HG02623 (cell line): Measurements from ENCODE around the gene TTC28.

ENCODE experiments used
- ATAC-seq: cut with Tn5 transposase; IDR thresholded peaks from one replicate; pipeline ENCODE4 v1.9.1; 2021; ENCODE audit warnings: moderate library complexity; ENCODE audit not compliant: unreplicated experiment

The TTC28 gene

DNA sequence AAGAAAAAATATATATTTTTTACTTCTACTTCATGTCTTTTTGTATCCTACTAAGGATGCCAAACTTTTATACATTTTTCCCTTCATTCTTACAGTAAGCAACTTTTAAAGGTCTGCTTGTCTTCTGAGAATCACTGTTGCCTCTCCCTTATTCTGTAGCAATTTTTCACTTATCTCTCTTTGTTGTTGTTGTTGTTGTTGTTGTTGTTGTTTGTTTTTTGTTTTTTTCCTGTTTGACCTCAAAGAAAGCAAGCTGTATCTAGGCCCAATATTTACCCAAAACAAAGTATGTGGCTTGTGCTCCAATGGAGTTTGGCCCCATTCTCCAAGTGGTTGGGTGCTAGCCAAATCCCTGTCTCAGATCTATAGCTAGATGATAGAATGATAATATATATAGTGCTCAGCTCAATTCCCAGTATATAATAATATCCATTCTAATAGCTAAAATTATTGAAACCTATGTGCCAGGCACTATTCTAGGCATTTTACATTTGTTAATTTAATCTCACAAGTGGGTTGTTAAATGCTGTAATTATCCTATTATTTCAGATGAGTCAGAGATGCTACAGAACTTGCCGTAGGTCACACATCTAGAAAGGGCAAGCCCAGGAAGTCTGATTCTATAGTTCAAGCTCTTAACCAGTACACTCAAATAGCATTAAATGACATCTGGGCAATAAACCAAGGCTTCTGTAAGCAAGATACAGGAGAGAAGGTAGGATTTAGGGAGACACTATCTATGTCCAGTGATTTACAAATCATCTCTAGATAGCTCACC, 555.5 kb downstream of the TTC28 start:
- ATAC-seq = no peak

DNA sequence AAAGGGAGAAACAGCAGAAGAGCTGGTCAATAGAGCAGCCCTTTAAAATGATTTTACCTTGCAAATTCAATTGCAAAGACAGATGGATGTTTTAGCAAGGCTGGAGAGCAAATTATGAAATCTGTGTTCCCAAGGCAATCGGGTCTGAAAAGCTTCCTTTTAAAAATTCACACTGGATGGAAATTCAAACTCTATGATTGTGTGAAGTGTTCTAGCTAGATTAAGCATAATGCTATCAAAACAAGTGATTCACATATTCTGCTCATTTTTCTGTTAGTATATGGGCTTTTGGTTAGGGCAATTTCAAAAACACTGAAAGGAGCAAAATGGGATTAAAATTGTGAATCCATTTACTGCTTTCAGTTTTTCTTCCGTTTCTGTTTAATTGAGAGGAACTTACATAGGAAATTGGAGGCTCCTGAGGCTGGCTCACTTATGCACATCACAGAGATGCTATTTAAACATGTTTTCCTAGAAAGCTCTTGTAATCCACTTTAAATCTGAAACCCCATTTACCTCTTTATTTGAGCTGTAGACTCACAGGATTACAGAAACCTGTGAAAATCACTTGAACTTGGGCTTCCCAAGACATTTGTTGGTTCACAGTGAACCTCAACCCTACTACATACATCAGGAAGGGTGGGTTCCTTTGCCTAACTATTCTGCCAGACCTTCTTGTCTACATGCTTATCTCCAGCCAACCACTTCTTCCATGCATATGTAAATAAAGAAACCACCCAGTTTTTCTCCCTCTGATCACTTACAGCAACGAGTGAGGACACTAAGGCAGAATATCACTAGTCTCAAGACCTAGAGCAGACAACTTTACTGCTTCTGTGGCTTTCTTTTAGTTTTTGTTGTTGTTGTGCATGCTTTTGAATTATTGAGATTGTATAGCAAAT, 558.7 kb downstream of the TTC28 start:
- ATAC-seq = no peak

DNA sequence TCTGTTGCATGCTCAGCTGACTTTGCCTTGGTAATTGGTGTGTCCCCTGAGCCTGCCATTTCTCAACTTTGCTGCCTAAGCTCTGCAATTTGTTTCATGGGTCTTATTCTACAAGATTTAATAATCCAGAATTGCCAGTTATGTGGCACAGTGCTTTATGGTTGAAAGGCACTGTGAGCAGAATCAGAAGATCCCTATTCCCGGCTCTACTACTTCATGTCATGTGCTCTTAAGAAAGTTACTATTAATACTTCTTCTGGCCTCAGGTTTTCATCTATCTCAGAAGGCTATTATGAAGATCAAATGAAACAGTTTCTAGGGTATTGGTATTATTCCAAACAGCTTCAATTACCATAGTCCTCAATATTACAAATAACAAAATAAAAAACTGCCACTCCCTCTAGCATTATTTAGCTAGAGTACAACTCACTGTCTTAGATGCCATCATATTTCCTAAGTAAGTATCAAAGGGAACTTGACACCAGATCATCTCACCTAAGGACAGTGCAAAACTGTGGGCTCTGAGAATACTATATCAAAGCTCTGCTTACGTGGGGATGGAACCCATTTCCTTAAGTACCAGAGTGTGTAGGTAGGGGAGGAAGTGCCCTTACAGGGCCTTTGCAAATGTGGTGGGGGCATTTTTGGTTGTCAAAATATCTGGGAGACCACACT, 560.5 kb downstream of the TTC28 start:
- no peak for ATAC-seq

DNA sequence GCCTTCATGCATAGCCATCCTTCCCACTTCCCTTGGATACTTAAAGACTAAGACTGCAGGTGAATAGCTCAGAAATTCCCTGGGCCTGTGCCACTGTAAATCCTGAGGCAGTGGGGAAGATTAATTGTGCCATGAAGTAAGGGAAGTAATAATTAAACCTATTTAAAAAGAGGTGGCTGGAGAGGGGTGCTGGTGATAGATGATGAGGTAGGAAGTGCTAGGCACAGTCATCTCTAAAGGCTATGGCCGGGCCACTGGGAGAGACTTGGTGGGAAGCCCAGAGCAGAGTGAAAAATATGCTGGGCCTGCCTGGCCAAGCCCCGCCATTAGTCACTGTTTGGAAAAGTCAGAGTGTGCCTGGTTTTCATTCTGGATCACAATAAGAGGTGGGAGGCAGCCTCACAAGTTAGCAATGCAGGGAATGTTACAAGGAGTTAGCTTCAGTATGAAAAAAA, 563.4 kb downstream of the TTC28 start:
- no peak for ATAC-seq

DNA sequence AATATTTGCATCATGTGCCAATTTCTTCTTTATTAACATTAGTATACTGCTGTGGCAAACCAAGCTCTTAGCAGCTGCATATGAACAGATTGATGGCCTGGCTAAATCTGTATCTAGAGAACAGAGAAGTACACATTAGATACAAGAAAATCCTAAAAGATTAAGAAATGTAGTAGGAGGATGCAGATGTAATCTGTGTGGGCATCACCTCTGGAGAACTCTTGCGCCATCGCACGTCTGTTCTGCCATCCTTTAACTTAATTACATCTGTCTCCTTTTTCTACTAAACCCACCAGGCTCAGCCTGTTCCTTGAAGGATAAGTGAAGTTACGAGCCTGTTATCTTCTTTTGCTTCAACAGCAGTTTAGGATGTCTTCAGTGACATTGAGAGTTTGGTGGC, 564.2 kb downstream of the TTC28 start:
- no peak for ATAC-seq

DNA sequence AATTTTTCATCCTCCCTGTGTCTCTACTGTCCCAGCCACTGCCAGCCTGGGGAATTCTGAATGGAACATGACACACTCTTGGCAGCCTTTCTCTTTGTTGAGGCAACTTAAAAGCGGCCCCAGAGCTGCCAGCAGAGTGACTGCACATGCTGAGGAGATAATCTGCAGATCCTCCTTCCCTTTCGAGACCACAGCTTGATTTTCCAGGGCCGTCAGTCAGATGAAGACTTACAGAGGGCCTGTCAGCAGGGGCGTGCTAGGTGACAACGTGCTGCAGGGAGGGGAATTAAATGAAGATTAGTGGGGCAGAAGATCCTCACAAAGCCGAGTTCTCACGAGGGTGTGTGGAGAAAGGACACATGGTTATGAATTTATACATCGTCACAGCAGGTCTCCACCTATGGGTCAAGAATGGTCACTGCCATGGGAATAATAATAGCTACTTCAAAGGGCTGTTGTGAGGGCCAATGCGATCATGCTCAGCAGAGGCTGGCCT, 567.0 kb downstream of the TTC28 start:
- ATAC-seq = no peak

DNA sequence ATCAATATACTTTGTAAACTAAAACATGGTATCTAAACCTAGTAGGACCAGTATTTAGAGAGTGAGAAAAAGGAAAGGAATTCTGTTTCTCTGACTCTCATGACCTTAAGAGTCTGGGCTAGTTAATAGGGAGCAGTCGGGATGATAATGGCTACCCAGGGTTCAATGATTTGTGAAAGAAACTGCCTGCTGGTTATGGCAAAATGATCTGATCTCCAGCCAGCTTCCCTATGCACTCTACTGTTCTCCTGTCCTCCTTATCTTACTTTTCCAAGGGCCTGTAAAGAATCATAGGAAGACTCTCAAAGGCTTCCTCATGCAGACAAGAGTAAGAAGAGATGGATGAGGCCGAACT, 567.5 kb downstream of the TTC28 start:
- no peak for ATAC-seq

DNA sequence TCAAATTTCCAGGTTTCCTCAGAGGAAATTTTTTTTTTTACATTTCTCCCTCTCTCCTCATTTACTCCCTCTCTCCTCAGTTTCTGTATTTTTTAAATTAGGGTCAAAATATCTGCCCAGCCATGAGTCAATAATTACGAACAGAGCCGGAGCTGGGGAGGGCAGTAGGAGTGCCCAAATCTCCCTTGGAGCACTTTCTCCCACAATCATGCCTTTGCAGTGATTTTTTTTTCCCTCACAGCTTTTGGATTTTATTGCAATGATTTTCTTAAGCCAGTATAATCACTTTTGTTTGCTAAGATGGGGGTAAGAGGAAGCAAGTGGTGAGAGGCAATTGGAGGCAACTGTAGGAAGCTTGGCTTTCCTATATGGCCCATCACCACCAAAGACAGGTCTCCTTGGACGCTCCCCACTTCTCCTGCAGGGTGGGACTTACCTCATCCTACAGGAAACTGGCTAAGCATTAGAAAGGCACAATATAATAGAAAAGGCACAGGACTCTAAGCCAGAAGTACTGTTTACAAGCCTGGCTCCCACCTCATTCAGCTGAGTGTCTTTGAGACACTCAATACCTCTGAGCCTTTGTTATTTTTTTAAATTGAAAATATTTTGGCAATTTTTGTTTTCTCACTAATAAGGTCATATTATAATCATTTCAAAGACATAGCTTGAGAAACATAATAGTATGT, 568.0 kb downstream of the TTC28 start:
- ATAC-seq = no peak

DNA sequence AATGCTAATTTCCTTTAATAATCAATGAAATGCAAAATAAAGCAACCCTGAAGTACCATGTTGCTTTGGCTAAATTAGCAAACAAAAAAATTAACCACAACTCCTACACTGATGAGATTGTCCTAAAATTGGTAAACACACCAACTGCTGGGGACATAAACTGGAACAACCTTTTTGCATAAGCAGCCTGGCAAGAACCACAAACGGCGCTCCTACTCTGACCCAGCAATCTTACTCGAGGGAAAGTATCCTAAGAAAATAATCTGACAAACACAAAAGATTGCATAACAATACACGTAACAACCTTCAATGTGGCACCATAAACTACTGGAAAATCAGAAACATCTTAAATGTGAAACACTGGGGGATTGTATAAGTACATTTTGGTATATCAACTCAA, 570.8 kb downstream of the TTC28 start:
- no peak for ATAC-seq

DNA sequence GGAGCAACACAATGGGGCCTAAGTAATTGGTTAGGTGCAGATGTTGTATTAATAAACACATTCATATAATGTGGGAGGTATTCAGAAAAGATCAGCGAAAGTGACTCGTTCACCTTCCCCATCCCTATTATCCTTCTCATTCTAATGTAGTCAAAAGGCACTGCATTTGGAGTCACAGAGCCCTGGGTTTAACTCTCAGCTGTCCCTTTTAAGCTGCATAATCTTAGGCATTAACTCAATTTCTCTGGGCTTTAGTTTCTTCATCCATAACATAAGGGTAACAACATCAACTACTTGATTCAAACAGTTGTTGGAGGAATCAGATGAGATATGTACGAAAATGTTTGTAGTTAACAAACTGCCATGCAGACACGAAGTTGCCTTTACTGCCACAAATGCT, 573.0 kb downstream of the TTC28 start:
- ATAC-seq = no peak

DNA sequence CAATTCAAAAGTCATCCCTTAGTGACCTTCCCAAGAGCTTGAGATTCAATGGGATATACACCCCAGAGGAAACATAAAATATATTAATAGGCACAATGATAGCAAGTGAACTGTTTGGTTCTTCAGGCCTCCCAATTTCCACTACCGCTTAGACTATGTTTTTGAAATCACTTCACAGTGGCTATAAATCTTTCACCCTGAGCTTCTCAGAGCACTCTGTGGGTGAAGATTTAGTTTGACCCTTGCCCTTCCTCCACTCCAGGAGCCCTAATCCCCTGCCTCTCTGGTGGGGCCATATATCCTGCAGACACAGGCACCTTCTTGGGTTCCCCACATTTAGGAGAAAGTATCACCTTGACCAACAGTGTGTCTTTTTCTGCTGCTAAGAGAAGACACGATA, 573.7 kb downstream of the TTC28 start:
- no peak for ATAC-seq

DNA sequence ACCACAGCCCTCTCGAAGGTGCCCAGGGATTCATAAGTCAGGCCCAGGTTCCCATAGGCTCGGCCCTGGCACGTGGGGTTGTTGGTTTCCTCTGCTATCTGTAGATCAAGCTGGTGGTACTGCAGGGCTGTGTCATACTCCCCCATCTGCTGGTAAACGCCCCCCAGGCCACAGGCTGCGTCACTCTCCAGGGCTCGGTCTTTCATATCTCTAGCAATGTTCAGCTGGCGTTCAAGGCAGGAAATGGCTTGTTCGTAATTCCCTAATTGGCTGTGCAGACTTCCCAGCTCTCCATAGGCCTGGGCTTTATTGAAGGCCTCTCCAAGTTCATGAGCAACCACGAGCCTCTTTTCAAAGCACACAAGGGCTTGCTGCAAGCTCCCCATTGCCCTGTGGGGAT, 574.2 kb downstream of the TTC28 start:
- no peak for ATAC-seq

DNA sequence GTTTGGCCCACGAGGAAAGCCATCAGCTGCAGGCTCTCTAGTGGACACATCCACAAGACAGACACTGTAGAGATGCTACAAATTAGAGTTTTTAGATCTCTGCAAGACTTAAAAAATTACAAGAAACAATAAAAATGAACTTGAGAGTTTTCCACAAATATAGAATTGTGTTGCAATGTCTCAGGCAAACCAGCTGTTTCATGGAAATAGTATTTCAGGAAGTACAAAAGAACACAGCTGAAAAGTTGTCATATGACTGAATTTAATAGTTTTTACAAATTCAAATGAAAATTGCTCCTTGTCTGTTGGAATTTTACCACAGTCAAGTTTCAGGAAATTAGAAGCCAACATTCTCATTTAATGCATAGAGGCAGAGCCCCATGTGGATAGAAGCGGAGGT, 576.0 kb downstream of the TTC28 start:
- no peak for ATAC-seq

DNA sequence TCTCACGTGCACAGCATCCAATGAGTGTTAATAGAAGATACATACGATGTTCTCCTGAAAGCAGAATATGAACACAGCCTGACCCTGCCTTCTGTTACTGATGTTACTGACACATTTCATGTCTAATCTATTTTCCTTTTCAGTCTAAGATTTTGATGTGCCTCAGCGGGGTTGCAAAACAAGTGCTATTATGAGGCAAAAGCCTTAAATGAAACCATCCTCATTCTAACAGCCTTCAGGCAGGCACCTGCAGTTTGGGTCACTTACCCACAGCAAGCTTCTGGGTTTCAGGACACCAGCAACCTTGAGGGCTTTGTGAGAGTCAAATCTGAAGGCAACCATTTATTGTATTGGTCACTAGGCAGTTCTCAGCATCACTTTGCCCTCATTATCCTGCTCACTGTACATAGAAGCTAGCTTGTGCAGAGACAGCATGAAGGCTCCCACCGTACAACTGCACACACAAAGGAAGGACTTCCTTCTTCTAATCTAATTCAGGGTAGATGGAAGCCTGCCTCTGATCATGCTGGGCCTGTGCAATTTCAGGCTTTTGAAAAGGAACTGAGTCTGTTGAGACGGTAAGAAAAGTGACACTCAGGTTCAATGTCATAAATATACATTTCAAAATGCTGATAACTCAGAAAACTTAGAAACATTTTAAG, 577.4 kb downstream of the TTC28 start:
- no peak for ATAC-seq

DNA sequence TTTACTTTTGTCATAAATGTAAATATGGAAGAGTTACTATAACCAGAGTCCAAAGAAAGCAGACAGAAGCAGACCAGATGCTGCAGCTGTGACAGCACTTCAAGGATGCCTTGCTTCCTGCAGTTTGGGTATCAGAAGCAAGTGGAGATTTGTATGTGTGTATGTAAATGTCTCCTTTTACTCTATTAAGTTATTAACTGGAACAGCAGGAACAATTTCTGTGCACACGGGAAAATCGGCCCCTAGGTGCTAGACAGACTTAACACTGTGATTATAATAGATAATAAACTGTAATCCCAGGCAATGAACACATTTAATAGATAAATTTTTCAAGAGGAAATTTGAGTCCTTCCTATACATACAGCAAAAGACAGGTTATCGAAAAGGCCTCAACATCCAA, 582.0 kb downstream of the TTC28 start:
- ATAC-seq = no peak

DNA sequence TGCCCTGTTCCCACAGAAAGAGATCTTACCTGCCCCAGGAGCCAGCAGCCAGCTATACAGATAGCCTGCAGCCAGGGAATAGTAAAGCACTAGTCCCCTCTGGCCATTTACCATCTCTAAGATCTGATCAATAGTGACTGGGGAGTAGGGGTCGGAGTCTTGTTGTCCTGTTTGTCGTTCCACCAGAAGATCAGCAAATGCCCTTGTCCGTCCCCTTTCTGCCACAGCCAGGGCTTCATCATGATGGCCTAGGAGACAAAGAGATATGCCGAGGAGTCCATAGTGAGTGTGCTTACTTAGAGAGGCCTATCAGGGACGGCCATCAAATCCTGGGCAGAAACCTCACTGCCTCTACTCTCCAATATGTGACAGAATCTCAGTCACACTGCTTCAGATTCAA, 583.5 kb downstream of the TTC28 start:
- ATAC-seq = no peak

DNA sequence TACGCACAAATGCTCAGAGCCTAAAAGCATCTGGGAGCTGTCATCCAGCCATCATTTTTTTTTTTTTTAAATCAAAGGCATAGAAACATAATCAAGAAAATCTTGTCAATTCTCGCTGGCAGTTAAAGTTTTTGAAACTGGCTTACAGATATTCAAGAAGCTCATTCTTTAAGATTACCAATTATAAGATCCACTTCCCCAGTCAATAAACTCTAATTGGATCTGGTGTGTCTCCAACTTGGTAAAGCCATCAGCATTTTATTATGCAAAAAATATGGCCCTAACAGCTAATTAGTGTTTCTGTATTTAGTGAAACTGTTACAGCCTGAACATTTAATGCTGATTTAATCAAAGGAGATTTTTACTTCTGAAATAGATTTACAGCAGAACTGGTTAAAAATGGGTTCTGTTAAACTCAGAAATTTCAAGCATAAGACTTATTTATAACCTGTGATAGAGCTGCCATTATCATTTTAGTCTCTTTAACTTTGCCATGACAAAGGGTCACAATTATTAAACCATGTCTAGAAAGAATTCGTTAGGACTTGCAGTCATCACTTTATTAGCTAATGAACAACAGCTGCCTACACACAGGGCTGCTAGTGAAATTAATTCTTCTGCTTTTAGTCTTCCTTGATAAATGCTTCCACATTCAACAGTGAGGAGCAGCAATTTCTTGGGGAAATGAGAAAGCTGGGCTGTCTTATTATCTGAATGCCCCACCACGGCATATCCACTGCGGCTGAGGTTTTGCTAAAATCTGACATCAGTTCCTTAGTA, 584.1 kb downstream of the TTC28 start:
- ATAC-seq = no peak

DNA sequence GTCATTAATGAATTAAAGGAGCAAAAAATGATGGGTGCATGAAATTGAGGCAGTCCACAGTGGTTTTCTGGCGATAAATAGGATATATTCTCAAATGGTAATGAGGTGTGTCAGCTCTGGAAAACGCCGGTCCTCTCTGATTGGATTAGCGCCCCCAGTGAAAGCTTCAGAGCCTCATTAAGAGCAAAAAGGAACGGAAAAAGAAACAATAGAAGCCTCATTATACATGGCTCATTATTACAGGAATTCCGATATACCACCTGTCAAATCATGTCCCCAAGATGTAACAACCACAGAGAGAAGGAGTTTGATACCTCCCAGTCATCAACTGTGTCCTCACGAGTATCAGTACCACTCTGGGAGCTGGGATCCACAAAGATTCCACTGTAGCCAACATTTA, 584.9 kb downstream of the TTC28 start:
- ATAC-seq = no peak

DNA sequence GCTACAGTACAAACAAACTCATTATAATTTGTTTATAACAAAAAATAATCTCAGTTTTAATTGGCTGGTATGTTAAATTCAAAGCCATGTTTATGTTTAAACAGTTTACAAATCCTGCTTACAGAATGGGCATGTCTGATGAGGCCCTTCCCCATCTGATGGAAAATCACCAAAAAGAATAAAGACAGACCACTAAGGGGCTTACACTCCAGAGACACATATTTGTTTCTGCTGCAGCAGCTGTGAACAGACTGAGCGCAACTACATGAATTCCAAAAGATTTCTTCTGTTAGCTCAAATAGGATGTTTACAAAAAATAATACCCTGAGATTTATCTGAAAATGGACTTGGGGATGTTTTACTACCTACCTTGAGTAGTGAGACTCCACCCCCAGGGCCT, 585.9 kb downstream of the TTC28 start:
- ATAC-seq = no peak

DNA sequence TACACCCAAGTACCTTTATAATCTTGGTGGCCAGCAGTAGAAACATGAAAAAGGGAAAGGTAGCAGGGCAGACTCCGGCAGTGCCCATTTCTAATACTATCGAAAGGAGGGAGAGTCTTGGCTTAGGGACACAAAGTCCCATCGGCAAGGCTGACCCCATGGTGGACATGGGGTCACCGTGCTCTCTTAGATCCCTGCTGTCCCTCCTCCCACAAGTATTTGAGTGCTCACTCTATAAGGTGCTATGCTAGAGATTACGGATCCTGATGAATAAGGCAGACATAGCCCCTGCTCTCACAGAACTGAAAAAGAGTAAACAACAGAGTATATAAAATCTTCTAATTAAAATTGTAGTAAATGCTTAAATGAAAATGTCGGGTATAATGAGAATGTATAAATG, 588.2 kb downstream of the TTC28 start:
- ATAC-seq = no peak
